Loucy (cell line): ENCODE results near the gene CHST14.

ENCODE experiments used
- H2AFZ ChIP-seq: fragments of 200-600 bp; sonication (generic); 2 replicates; pipeline ENCODE4 v1.6.0; 2016; ENCODE audit warnings: antibody characterized with exemption, mild to moderate bottlenecking, low read length, moderate library complexity
- H3F3A ChIP-seq: fragments of 200-600 bp; 2 replicates; pipeline ENCODE4 v1.6.0; 2016; ENCODE audit warnings: antibody characterized with exemption, low read depth, mild to moderate bottlenecking
- H3K27me3 ChIP-seq: fragments of 200-600 bp; sonication (generic); 2 replicates; pipeline ENCODE4 v1.6.1; 2014; ENCODE audit warnings: low read length, mild to moderate bottlenecking; ENCODE audit not compliant: insufficient read depth, poor library complexity, severe bottlenecking
- H3K36me3 ChIP-seq: fragments of 200-600 bp; sonication (generic); 2 replicates; pipeline ENCODE4 v1.6.1; 2016; ENCODE audit warnings: low read length; ENCODE audit not compliant: insufficient read depth
- H3K4me1 ChIP-seq: fragments of 200-600 bp; sonication (generic); 2 replicates; pipeline ENCODE4 v1.5.1; 2014; ENCODE audit warnings: low read length, mild to moderate bottlenecking; ENCODE audit not compliant: insufficient read depth, poor library complexity, severe bottlenecking
- H3K4me2 ChIP-seq: fragments of 200-600 bp; sonication (generic); 2 replicates; pipeline ENCODE4 v1.6.0; 2014; ENCODE audit warnings: antibody characterized with exemption, low read length, low read depth, mild to moderate bottlenecking; ENCODE audit not compliant: poor library complexity, severe bottlenecking
- H3K4me3 ChIP-seq: fragments of 200-600 bp; sonication (generic); 2 replicates; pipeline ENCODE4 v1.5.1; 2014; ENCODE audit warnings: low read length, mild to moderate bottlenecking, mixed read lengths; ENCODE audit not compliant: poor library complexity, severe bottlenecking
- H3K79me2 ChIP-seq: fragments of 200-600 bp; sonication (generic); 2 replicates; pipeline ENCODE4 v1.6.1; 2014; ENCODE audit warnings: low read length; ENCODE audit not compliant: insufficient read depth
- H3K9ac ChIP-seq: fragments of 200-600 bp; sonication (generic); 2 replicates; pipeline ENCODE4 v1.6.0; 2014; ENCODE audit warnings: mild to moderate bottlenecking, low read depth, low read length, moderate library complexity; ENCODE audit not compliant: poor library complexity, severe bottlenecking
- H3K9me2 ChIP-seq: fragments of 200-600 bp; sonication (generic); replicated peaks from 2 replicates; pipeline ENCODE4 v1.6.1; 2016; ENCODE audit warnings: low read depth, low read length, mixed read lengths
- H3K9me3 ChIP-seq: fragments of 200-600 bp; sonication (generic); 2 replicates; pipeline ENCODE4 v1.6.1; 2014; ENCODE audit warnings: mild to moderate bottlenecking, antibody characterized with exemption, low read length, low read depth; ENCODE audit not compliant: insufficient read depth
- H4K20me1 ChIP-seq: fragments of 200-600 bp; sonication (generic); 2 replicates; pipeline ENCODE4 v1.6.0; 2014; ENCODE audit warnings: antibody characterized with exemption, low read length, mild to moderate bottlenecking; ENCODE audit not compliant: insufficient read depth, poor library complexity, severe bottlenecking
- CTCF ChIP-seq: fragments of 200-600 bp; sonication (generic); conservative IDR thresholded peaks from 2 replicates; pipeline ENCODE4 v1.5.1; 2014; ENCODE audit warnings: mild to moderate bottlenecking, antibody characterized with exemption, low read length
- EZH2phosphoT487 ChIP-seq: fragments of 200-600 bp; IDR thresholded peaks from 2 replicates; pipeline ENCODE4 v1.6.1; 2018; ENCODE audit warnings: antibody characterized with exemption, mild to moderate bottlenecking, moderate library complexity, borderline replicate concordance

The CHST14 gene

GRCh38 chr15:40477642-40478327 lies 7.0 kb downstream of the CHST14 start:
- H2AFZ ChIP-seq = peak overlapping the region; percentile 44; the same call in 1 of the 2 replicates
- peak overlapping the region; percentile 38 for H3K9ac ChIP-seq
- no peaks in the 10 kb centered on the region for H3K36me3 ChIP-seq
- H3K9me2 ChIP-seq = no peaks in the 10 kb centered on the region
- H3K4me3 ChIP-seq = peak overlapping the region; percentile 32
- TF ChIP-seq EZH2phosphoT487 (no peak), CTCF (no peak)
- H3F3A ChIP-seq = peaks cover 7% of the 10 kb centered on the region; the same call in 1 of the 2 replicates
- H3K9me3 ChIP-seq = no peaks in the 10 kb centered on the region
- H3K79me2 ChIP-seq = peaks cover 17% of the 10 kb centered on the region
- H4K20me1 ChIP-seq = no peaks in the 10 kb centered on the region
- peak overlapping the region; percentile 64 for H3K4me2 ChIP-seq
- peaks cover 60% of the 10 kb centered on the region for H3K4me1 ChIP-seq
- H3K27me3 ChIP-seq = no peaks in the 10 kb centered on the region

GRCh38 chr15:40479024-40479423 lies 8.2 kb downstream of the CHST14 start:
- H3K79me2 ChIP-seq = peaks cover 5% of the 10 kb centered on the region; the same call in 1 of the 2 replicates
- no peak overlapping the region for H2AFZ ChIP-seq
- peaks cover 7% of the 10 kb centered on the region; the same call in 1 of the 2 replicates for H3F3A ChIP-seq
- H3K4me1 ChIP-seq = peaks cover 50% of the 10 kb centered on the region
- H3K4me2 ChIP-seq = no peak overlapping the region
- H3K9me3 ChIP-seq = no peaks in the 10 kb centered on the region
- no peaks in the 10 kb centered on the region for H4K20me1 ChIP-seq
- TF ChIP-seq EZH2phosphoT487 (no peak), CTCF (no peak)
- H3K9me2 ChIP-seq = no peaks in the 10 kb centered on the region
- H3K4me3 ChIP-seq = no peak overlapping the region
- H3K27me3 ChIP-seq = no peaks in the 10 kb centered on the region
- H3K9ac ChIP-seq = peak overlapping the region; percentile 16
- H3K36me3 ChIP-seq = no peaks in the 10 kb centered on the region

GRCh38 chr15:40481341-40482074 lies 10.7 kb downstream of the CHST14 start:
- Histone ChIP-seq H3K9me3 (no peaks in the 10 kb centered on the region), H3K4me3 (no peak overlapping the region), H3K36me3 (no peaks in the 10 kb centered on the region), H3K4me1 (peaks cover 32% of the 10 kb centered on the region), H3K79me2 (no peaks in the 10 kb centered on the region), H3K9ac (no peak overlapping the region), H3F3A (no peaks in the 10 kb centered on the region), H3K27me3 (no peaks in the 10 kb centered on the region), H3K9me2 (no peaks in the 10 kb centered on the region), H4K20me1 (no peaks in the 10 kb centered on the region), H3K4me2 (no peak overlapping the region), H2AFZ (no peak overlapping the region)
- no peak for TF ChIP-seq CTCF
- TF ChIP-seq EZH2phosphoT487 = no peak
